Vagina (tissue), 2 donors: ENCODE results near the gene WNT9B. TPM values are rescaled to one million over a fixed set of nuclear protein-coding genes. Genes with fewer than 3 reads are reported as not detected.

Source experiments
- DNase-seq, 2 donors: peaks; one replicate each; pipeline ENCODE4 v3.0.0-alpha.2; 2017; ENCODE audit errors: extremely low spot score in 2 of 2
- H3K27ac ChIP-seq: fragments of 200-600 bp; sonication (generic); one replicate; pipeline ENCODE4 v1.5.1; 2019
- H3K27me3 ChIP-seq: fragments of 200-600 bp; sonication (generic); one replicate; pipeline ENCODE4 v1.5.1; 2019
- H3K36me3 ChIP-seq, 2 donors: fragments of 200-600 bp; sonication (generic); one replicate each; pipeline ENCODE4 v1.5.1; 2017 to 2019
- H3K4me1 ChIP-seq: fragments of 200-600 bp; sonication (generic); one replicate; pipeline ENCODE4 v1.5.1; 2019
- H3K4me3 ChIP-seq, 2 donors: fragments of 200-600 bp; sonication (generic); 1 replicate in 1 of 2; 2 replicates in 1 of 2; pipeline ENCODE4 v1.5.1; 2016 to 2019
- H3K9me3 ChIP-seq: fragments of 200-600 bp; sonication (generic); one replicate; pipeline ENCODE4 v1.5.1; 2019
- CTCF ChIP-seq, 3 experiments: fragments of 450-650 bp in 2 of 3; fragments of 200-600 bp in 1 of 3; sonication (generic) in 1 of 3; IDR thresholded peaks; one replicate each; pipeline ENCODE4 v1.5.1; 2017 to 2019; ENCODE audit warnings: antibody characterized with exemption in 3 of 3, mild to moderate bottlenecking in 2 of 3, moderate library complexity in 2 of 3
- POLR2A ChIP-seq, 2 donors: fragments of 450-650 bp; IDR thresholded peaks; one replicate each; pipeline ENCODE4 v1.6.1; 2017; ENCODE audit warnings: antibody characterized with exemption in 2 of 2, mild to moderate bottlenecking in 2 of 2, moderate library complexity in 2 of 2
- POLR2AphosphoS5 ChIP-seq, 2 donors: sonication (generic); formaldehyde crosslinking; IDR thresholded peaks; one replicate each; pipeline ENCODE4 v1.9.0; 2017; ENCODE audit warnings: antibody characterized with exemption in 2 of 2, mild to moderate bottlenecking in 2 of 2, low read depth in 1 of 2; ENCODE audit not compliant: insufficient read depth in 1 of 2
- intact Hi-C: fragments of 100-400 bp; cut with DNase I; formaldehyde crosslinking; loops from one replicate; pipeline ENCODE4 v1.15.1; 2023
- total RNA-seq: library from RNA; depleted of rRNA; stranded (reverse); fragments of >200 nt; gene quantifications from one replicate; pipeline ENCODE4 v1.2.3, GENCODE V29; 2016

The WNT9B gene
- total RNA-seq, 1 donor from 2014 or later = not detected

GRCh38 chr17:46889519-46889918 lies 38.1 kb downstream of the WNT9B start:
- H3K9me3 ChIP-seq = no peaks in the 10 kb centered on the region
- H3K27me3 ChIP-seq = no peaks in the 10 kb centered on the region
- H3K4me3 ChIP-seq = no peak overlapping the region
- no peaks in the 10 kb centered on the region for H3K4me1 ChIP-seq
- no peaks in the 10 kb centered on the region for H3K36me3 ChIP-seq
- TF ChIP-seq POLR2AphosphoS5 (IDR thresholded peaks at IDR 0.05; ENCODE audit: insufficient read depth in 1 of 2, low read depth in 1 of 2) (no peak), CTCF (IDR thresholded peaks at IDR 0.05) (no peak), POLR2A (IDR thresholded peaks at IDR 0.05) (no peak)
- no peak overlapping the region for H3K27ac ChIP-seq
- no peak for DNase-seq
- intact Hi-C loops = no loop called here

GRCh38 chr17:46889992-46890564 lies 38.7 kb downstream of the WNT9B start:
- Histone ChIP-seq H3K27me3 (no peaks in the 10 kb centered on the region), H3K27ac (no peak overlapping the region), H3K36me3 (no peaks in the 10 kb centered on the region), H3K4me1 (no peaks in the 10 kb centered on the region), H3K9me3 (no peaks in the 10 kb centered on the region), H3K4me3 (no peak overlapping the region)
- DNase-seq = no peak
- TF ChIP-seq POLR2A (IDR thresholded peaks at IDR 0.05) = no peak
- no peak for TF ChIP-seq POLR2AphosphoS5 (IDR thresholded peaks at IDR 0.05; ENCODE audit: insufficient read depth in 1 of 2, low read depth in 1 of 2)
- TF ChIP-seq CTCF (IDR thresholded peaks at IDR 0.05) = no peak
- intact Hi-C loops = no loop called here

- Histone ChIP-seq H3K9me3 (no peaks in the 10 kb centered on the region), H3K4me1 (no peaks in the 10 kb centered on the region), H3K4me3 (no peak overlapping the region), H3K27me3 (no peaks in the 10 kb centered on the region), H3K27ac (no peak overlapping the region), H3K36me3 (no peaks in the 10 kb centered on the region)
- intact Hi-C loops = no loop called here
- no peak for DNase-seq
- TF ChIP-seq POLR2A (IDR thresholded peaks at IDR 0.05) (no peak), CTCF (IDR thresholded peaks at IDR 0.05) (no peak), POLR2AphosphoS5 (IDR thresholded peaks at IDR 0.05; ENCODE audit: insufficient read depth in 1 of 2, low read depth in 1 of 2) (no peak)
Observed at GRCh38 chr17:46890638-46891037, 39.3 kb downstream of the WNT9B start.

GRCh38 chr17:46892192-46892703 lies 40.9 kb downstream of the WNT9B start:
- H3K36me3 ChIP-seq = no peaks in the 10 kb centered on the region
- no peak for DNase-seq
- no peaks in the 10 kb centered on the region for H3K27me3 ChIP-seq
- no peak overlapping the region for H3K27ac ChIP-seq
- H3K4me3 ChIP-seq = no peak overlapping the region
- intact Hi-C loops = no loop called here
- no peaks in the 10 kb centered on the region for H3K9me3 ChIP-seq
- TF ChIP-seq POLR2AphosphoS5 (IDR thresholded peaks at IDR 0.05; ENCODE audit: insufficient read depth in 1 of 2, low read depth in 1 of 2) (no peak), POLR2A (IDR thresholded peaks at IDR 0.05) (no peak), CTCF (IDR thresholded peaks at IDR 0.05) (no peak)
- no peaks in the 10 kb centered on the region for H3K4me1 ChIP-seq

GRCh38 chr17:46894024-46894423 lies 42.6 kb downstream of the WNT9B start:
- H3K27me3 ChIP-seq = no peaks in the 10 kb centered on the region
- H3K4me3 ChIP-seq = no peak overlapping the region
- H3K4me1 ChIP-seq = no peaks in the 10 kb centered on the region
- no peak overlapping the region for H3K27ac ChIP-seq
- TF ChIP-seq POLR2AphosphoS5 (IDR thresholded peaks at IDR 0.05; ENCODE audit: insufficient read depth in 1 of 2, low read depth in 1 of 2) (no peak), CTCF (IDR thresholded peaks at IDR 0.05) (no peak), POLR2A (IDR thresholded peaks at IDR 0.05) (no peak)
- DNase-seq = no peak
- intact Hi-C loops = no loop called here
- H3K9me3 ChIP-seq = no peaks in the 10 kb centered on the region
- no peaks in the 10 kb centered on the region for H3K36me3 ChIP-seq
